GM12878 (cell line): ENCODE results near the gene ADSS1. TPM values are rescaled to one million over a fixed set of nuclear protein-coding genes. Genes with fewer than 3 reads are reported as not detected.

Source experiments
- ATAC-seq: fragments of 200-7000 bp; cut with Tn5 transposase; 3 replicates; pipeline ENCODE4 v1.9.1; 2020; ENCODE audit warnings: mild to moderate bottlenecking, moderate library complexity
- BruUV-seq: library from RNA; stranded (reverse); fragments of 400-500 nt; replicated peaks from 2 replicates; lab custom pipeline; 2021; lab: Mats Ljungman, UMichigan
- CTCF ChIA-PET: fragments of 300-600 bp; sonication (Branson Sonifier 250); formaldehyde crosslinking; extraction: SDS; loops from one replicate; lab custom pipeline; 2021; ENCODE audit warnings: inconsistent platforms; lab: Yijun Ruan, JAX
- POLR2A ChIA-PET: fragments of 350-600 bp; formaldehyde crosslinking; extraction: SDS; loops from one replicate; lab custom pipeline; 2021; ENCODE audit warnings: inconsistent platforms; lab: Charles Lee
- RAD21 ChIA-PET: fragments of 300-600 bp; sonication (Branson Sonifier 250); formaldehyde crosslinking; loops from one replicate; lab custom pipeline; 2023; ENCODE audit warnings: antibody characterized with exemption; ENCODE audit not compliant: unreplicated experiment; lab: Charles Lee
- SMC1A ChIA-PET: fragments of 300-600 bp; sonication (Branson Sonifier 250); formaldehyde crosslinking; loops from one replicate; lab custom pipeline; 2023; ENCODE audit not compliant: unreplicated experiment, uncharacterized antibody; lab: Charles Lee
- DNase-seq: peaks from one replicate; pipeline ENCODE4 v3.0.0-alpha.2; 2011; ENCODE audit warnings: low read depth, low spot score
- FAIRE-seq: peaks from 3 replicates; lab custom pipeline; 2011; peaks lifted over from hg19 to GRCh38; lab: Jason Lieb, UNC
- H2AFZ ChIP-seq: 2 replicates; pipeline ENCODE4 v1.6.0; 2011; ENCODE audit warnings: low read depth, low read length, control low read depth; ENCODE audit not compliant: control insufficient read depth
- H3K27ac ChIP-seq: 2 replicates; pipeline ENCODE4 v1.5.1; 2011; ENCODE audit warnings: control low read depth; ENCODE audit not compliant: control insufficient read depth, insufficient read depth
- H3K27me3 ChIP-seq, 2 experiments: replicated peaks in 1 of 2; 2 replicates each; pipeline versions ENCODE4 v1.6.0 to v1.6.1; 2011; ENCODE audit warnings: low read length in 1 of 2; ENCODE audit not compliant: control insufficient read depth in 2 of 2, insufficient read depth in 2 of 2
- H3K36me3 ChIP-seq, 2 experiments: 2 replicates each; pipeline ENCODE4 v1.5.1; 2011; ENCODE audit warnings: low read length in 1 of 2; ENCODE audit not compliant: control insufficient read depth in 2 of 2, insufficient read depth in 2 of 2
- H3K4me1 ChIP-seq: 2 replicates; pipeline ENCODE4 v1.6.1; 2011; ENCODE audit warnings: mild to moderate bottlenecking, low read length, moderate library complexity, mixed read lengths; ENCODE audit not compliant: control insufficient read depth, insufficient read depth
- H3K4me2 ChIP-seq: 2 replicates; pipeline ENCODE4 v1.6.0; 2011; ENCODE audit warnings: control low read depth; ENCODE audit not compliant: control insufficient read depth, insufficient read depth
- H3K4me3 ChIP-seq: fragments of 200-600 bp; sonication (generic); 2 replicates; pipeline ENCODE4 v1.5.1; 2016
- H3K79me2 ChIP-seq: 2 replicates; pipeline ENCODE4 v1.6.0; 2011; ENCODE audit warnings: low read length; ENCODE audit not compliant: control insufficient read depth, insufficient read depth
- H3K9ac ChIP-seq: 2 replicates; pipeline ENCODE4 v1.8.0; 2011; ENCODE audit warnings: low read length, control low read depth, mixed read lengths; ENCODE audit not compliant: control insufficient read depth, insufficient read depth
- H3K9me3 ChIP-seq: replicated peaks from 3 replicates; pipeline ENCODE4 v1.5.1; 2011; ENCODE audit warnings: mild to moderate bottlenecking, low read length; ENCODE audit not compliant: control insufficient read depth, insufficient read depth
- H4K20me1 ChIP-seq: 2 replicates; pipeline ENCODE4 v1.6.0; 2011; ENCODE audit not compliant: control insufficient read depth, insufficient read depth
- ATF7 ChIP-seq: fragments of 450-650 bp; IDR thresholded peaks from 2 replicates; pipeline ENCODE4 v1.6.1; 2016; ENCODE audit warnings: low read depth, mild to moderate bottlenecking
- CHD1 ChIP-seq: IDR thresholded peaks from 2 replicates; pipeline ENCODE4 v1.6.1; 2012; ENCODE audit warnings: low read depth, low read length, improper control_type of control experiment
- KAT2A ChIP-seq: conservative IDR thresholded peaks from 2 replicates; pipeline ENCODE4 v1.6.1; 2011; ENCODE audit warnings: low read depth, low read length; ENCODE audit not compliant: control insufficient read depth
- NFYA ChIP-seq: IDR thresholded peaks from 2 replicates; pipeline ENCODE4 v1.6.1; 2011; ENCODE audit warnings: low read depth, mild to moderate bottlenecking, low read length, improper control_type of control experiment, borderline replicate concordance
- SPI1 ChIP-seq: IDR thresholded peaks from 2 replicates; pipeline ENCODE4 v1.6.1; 2011; ENCODE audit warnings: low read depth, mild to moderate bottlenecking, low read length, moderate library complexity, borderline replicate concordance; ENCODE audit not compliant: insufficient read depth
- WGBS: methylation state at CpG from one replicate; pipeline ENCODE4 v1.1.6; 2016; ENCODE audit warnings: low lambda C conversion rate; ENCODE audit not compliant: insufficient replicate concordance, insufficient coverage; ENCODE audit errors: missing lambda C conversion rate; 5-methylcytosine and 5-hydroxymethylcytosine counted together
- in situ Hi-C: fragments of 300-500 bp; cut with MboI; formaldehyde crosslinking; loops from 9 replicates; pipeline ENCODE4 v1.14.3; 2018; ENCODE audit warnings: mixed read lengths
- intact Hi-C: fragments of 100-400 bp; cut with micrococcal nuclease; formaldehyde crosslinking; loops from one replicate; pipeline ENCODE4 v1.14.2; 2022; ENCODE audit not compliant: unreplicated experiment
- polyA plus RNA-seq, 11 experiments: library from polyadenylated mRNA; depleted of rRNA in 4 of 11; unstranded in 6 of 11; stranded (reverse) in 5 of 11; fragments of >200 nt; fragmentation: Nextera tagmentation in 4 of 11; fragmentation: Illumina TruSeq in 1 of 11; extraction: Ambion mirVana in 4 of 11; extraction: Trizol in 1 of 11; gene quantifications; 1 replicate in 1 of 11; 2 replicates in 10 of 11; pipeline versions ENCODE4 v1.2.1 to v1.2.3, GENCODE V29; 2011 to 2016; ENCODE audit warnings: inconsistent platforms in 2 of 11, missing spikeins in 2 of 11, low read depth in 1 of 11
- total RNA-seq, 4 experiments: library from RNA; depleted of rRNA in 3 of 4; stranded (reverse); fragments of >200 nt in 3 of 4; fragmentation: Illumina TruSeq in 1 of 4; extraction: Trizol in 1 of 4; gene quantifications; 2 replicates each; pipeline versions ENCODE4 v1.2.1 to v1.2.3, GENCODE V29; 2013 to 2021
- TF ChIP-seq, protein P1 (sequence below): fragments of 450-650 bp; IDR thresholded peaks from 2 replicates; pipeline ENCODE4 v1.6.1; 2017; ENCODE audit warnings: mild to moderate bottlenecking, moderate library complexity
- TF ChIP-seq, protein P2 (sequence below): fragments of 450-650 bp; IDR thresholded peaks from 2 replicates; pipeline ENCODE4 v1.6.1; 2017; ENCODE audit warnings: mild to moderate bottlenecking, low read depth, inconsistent platforms; ENCODE audit not compliant: poor library complexity, severe bottlenecking

Gene ADSS1
- total and polyA plus RNA-seq, 10 of the 15 experiments (the other 5 are each of a cell fraction or from before 2014, with no cell fraction given) = 0.11 to 0.45 (median 0.28) TPM; not detected in 5

DNA sequence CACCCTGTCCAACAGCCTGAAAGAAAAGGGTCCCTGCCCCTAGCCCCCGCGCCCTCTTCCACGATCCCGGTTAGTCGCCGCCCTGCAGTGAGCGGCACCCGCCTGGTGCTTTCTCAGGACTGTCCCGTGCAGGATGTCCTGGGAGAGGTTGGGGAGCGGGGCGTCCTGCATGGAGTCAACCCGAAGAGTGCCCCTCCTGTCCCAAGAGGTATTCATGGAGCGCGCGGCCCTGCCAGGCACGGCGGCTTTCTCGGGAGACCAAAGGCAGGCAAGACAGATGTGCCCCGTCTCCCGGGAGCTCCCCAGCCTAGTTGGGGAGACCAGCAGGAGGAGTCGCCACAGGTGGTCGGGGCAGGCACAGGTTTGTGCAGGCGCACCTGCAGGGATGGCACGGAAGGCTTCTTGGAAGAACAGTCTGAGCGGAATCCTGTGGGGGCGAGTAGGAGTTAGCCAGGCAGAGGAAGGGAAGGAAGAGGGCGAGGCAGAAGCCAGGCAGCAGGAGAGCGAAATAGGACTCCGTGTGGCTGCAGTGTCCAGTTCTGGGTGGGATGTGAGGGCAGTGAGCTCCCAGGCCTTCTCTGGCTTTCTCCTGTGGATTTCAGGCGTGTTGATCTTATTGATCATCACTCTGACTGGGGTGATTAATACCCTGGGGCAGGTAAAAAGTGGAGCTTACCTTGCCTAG lies 29.6 kb downstream of the ADSS1 start (continued):
- TF ChIP-seq CHD1 = no peak

DNA sequence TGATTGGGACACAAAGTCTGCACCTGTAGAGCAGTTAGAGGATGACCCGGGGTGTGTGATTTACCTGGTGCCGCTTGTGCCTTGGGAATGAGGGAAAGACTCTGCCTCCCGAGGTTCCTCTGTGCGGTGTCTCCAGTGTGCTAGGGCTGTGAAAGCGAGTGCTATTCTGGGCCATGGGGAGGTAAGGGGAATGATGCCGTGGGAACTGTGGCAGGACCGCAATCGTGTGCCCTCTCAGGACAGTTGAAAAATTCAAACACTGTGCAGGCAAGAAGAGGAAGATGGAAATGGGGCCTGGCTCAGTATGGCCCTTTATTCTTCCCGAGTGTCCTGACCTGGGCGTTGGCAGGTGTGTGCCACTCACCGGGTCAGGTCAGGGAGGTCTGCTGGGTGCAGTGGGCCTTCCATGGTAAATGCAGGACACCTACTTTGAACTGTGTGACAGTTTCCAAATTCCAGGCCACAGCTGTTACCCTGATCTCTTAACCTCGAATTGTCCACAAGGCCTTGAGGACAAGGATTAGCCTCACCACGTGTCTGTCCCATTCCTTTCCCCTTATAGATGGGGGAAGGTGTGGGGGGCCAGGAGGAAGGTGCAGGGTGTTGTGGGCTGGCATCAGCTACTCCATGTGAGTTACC lies 30.3 kb downstream of the ADSS1 start:
- WGBS = 80% methylated on average over 13 of the region's 13 CpGs
- no peak for DNase-seq
- in situ Hi-C loops (no loop called here), intact Hi-C loops (no loop called here)
- SMC1A ChIA-PET = interaction anchor here (0.9 kb wide), 1 partner anchor 9 kb away, joined by 3 read pairs; no protein-coding TSS in a partner anchor
- H3K79me2 ChIP-seq = peaks cover 31% of the 10 kb centered on the region
- H3K9me3 ChIP-seq = no peaks in the 10 kb centered on the region; the same call in 2 of the 3 replicates
- peak overlapping the region; percentile 92 for H3K9ac ChIP-seq
- H3K27ac ChIP-seq = no peak overlapping the region; the same call in 1 of the 2 replicates
- CTCF ChIA-PET = interaction anchor here (2.4 kb wide), 1 partner anchor 14 kb away, joined by 13 read pairs; no protein-coding TSS in a partner anchor
- RAD21 ChIA-PET = no interaction called here
- H2AFZ ChIP-seq = no peak overlapping the region
- POLR2A ChIA-PET = no interaction called here
- peak overlapping the region; percentile 94 for H3K4me3 ChIP-seq
- no peak for ATAC-seq
- H3K27me3 ChIP-seq = no peaks in the 10 kb centered on the region
- FAIRE-seq = no peak
- H3K36me3 ChIP-seq = peaks cover 2 to 15% of the 10 kb centered on the region in 2 experiments; a peak in 3 of 4 replicates
- BruUV-seq = TSS peak; percentile 65
- no peaks in the 10 kb centered on the region for H4K20me1 ChIP-seq
- peak overlapping the region; percentile 82 for H3K4me2 ChIP-seq
- TF ChIP-seq, protein P1, sequence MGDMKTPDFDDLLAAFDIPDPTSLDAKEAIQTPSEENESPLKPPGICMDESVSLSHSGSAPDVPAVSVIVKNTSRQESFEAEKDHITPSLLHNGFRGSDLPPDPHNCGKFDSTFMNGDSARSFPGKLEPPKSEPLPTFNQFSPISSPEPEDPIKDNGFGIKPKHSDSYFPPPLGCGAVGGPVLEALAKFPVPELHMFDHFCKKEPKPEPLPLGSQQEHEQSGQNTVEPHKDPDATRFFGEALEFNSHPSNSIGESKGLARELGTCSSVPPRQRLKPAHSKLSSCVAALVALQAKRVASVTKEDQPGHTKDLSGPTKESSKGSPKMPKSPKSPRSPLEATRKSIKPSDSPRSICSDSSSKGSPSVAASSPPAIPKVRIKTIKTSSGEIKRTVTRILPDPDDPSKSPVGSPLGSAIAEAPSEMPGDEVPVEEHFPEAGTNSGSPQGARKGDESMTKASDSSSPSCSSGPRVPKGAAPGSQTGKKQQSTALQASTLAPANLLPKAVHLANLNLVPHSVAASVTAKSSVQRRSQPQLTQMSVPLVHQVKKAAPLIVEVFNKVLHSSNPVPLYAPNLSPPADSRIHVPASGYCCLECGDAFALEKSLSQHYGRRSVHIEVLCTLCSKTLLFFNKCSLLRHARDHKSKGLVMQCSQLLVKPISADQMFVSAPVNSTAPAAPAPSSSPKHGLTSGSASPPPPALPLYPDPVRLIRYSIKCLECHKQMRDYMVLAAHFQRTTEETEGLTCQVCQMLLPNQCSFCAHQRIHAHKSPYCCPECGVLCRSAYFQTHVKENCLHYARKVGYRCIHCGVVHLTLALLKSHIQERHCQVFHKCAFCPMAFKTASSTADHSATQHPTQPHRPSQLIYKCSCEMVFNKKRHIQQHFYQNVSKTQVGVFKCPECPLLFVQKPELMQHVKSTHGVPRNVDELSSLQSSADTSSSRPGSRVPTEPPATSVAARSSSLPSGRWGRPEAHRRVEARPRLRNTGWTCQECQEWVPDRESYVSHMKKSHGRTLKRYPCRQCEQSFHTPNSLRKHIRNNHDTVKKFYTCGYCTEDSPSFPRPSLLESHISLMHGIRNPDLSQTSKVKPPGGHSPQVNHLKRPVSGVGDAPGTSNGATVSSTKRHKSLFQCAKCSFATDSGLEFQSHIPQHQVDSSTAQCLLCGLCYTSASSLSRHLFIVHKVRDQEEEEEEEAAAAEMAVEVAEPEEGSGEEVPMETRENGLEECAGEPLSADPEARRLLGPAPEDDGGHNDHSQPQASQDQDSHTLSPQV = no peak
- TF ChIP-seq ATF7 (no peak), NFYA (no peak), KAT2A (no peak), SPI1 (no peak)
- TF ChIP-seq, protein P2, sequence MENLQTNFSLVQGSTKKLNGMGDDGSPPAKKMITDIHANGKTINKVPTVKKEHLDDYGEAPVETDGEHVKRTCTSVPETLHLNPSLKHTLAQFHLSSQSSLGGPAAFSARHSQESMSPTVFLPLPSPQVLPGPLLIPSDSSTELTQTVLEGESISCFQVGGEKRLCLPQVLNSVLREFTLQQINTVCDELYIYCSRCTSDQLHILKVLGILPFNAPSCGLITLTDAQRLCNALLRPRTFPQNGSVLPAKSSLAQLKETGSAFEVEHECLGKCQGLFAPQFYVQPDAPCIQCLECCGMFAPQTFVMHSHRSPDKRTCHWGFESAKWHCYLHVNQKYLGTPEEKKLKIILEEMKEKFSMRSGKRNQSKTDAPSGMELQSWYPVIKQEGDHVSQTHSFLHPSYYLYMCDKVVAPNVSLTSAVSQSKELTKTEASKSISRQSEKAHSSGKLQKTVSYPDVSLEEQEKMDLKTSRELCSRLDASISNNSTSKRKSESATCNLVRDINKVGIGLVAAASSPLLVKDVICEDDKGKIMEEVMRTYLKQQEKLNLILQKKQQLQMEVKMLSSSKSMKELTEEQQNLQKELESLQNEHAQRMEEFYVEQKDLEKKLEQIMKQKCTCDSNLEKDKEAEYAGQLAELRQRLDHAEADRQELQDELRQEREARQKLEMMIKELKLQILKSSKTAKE = no peak
- TF ChIP-seq, all 136 proteins: peak for 0
- H3K4me1 ChIP-seq = peaks cover 17% of the 10 kb centered on the region
